ENCODE measurements around the gene ANKRD12.

Gene ANKRD12

DNA sequence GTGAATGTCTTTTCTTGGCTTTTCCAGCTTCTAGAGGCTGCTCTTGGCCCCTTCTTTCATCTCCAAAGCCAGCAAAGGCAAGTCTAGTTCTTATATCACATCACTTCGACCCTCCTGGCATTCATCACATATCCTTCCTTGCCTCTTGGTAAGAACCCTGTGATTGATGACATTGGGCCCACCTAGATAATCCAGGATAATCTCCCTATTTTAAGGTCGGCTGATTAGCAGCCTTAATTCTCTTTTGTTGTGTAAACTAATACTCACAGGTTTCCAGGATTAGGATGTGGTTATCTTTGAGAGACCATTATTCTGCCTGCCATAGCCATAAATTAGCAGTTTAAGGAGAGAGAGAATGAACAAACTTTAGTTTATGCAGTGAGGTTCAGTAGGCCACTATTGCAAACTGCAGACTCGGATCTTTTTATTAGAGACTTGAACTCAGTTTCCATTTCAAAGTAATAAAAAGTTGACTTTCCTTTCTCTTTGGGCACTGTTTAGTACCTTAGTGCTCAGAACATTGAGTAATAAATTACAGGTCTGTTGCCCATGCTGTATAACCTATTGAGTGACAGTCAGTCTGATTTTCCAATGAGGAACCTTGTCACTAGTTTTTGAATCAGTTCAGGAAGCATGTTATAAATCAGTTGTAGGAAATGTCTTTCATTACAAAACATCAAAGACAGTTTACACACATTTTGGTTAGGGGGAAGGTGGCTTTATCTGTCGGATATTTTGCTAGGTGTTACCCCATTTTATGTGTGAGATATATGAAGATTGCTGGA is 29.6 kb upstream of the ANKRD12 start:
- DNase-seq = no peak

DNA sequence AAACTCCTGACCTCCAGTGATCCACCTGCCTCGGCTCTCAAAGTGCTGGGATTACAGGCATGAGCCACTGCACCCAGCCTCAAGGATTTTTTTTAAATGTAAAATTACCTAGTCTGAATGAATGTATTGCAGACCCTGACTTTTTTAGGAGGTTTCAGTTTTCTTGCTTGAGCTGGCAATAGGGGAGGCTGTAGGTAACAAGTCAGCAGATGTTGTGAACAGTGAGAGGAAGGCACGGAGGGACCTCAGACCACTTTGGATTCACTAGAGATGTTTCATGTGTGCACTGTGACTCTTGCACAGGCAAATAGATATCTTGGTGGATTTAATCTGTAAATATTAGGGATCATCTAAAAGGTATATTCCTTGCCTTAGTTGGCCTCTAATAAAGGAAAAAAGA is 27.7 kb upstream of the ANKRD12 start:
- DNase-seq = no peak

GRCh38 chr18:9109523-9109922 is 27.1 kb upstream of the ANKRD12 start:
- DNase-seq = no peak

DNA sequence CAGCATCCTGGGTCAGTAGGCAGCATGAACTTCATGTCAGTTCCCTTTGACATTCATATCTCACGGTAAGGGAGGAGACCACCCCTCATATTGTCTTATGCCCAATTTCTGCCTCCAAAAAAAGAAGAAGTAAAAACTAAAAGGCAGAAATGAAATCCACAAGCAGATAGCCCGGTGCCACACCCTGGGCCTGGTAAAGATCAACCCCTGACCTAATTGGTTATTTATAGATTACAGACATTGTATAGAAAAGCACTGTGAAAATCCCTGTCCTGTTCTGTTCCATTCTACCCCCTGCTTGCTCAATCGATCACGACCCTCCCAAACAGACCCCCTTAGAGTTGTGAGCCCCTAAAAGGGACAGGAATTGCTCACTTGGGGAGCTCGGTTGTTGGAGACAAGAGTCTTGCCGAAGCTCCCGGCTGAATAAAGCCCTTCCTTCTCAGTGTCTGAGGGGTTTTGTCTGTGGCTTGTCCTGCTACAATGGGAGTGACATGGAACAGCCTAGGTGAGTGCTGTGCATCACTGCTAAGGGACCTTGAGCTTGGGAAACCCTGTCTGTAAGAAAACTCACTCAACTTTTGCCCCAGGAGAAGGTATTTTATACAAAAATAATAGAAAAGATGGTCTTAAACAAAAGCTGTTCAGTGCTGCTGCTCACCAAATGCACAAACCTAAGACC is 23.0 kb upstream of the ANKRD12 start:
- DNase-seq = no peak

- no peak for DNase-seq
These were observed 20.6 kb upstream of the ANKRD12 start for GRCh38 chr18:9115984-9116383.

DNA sequence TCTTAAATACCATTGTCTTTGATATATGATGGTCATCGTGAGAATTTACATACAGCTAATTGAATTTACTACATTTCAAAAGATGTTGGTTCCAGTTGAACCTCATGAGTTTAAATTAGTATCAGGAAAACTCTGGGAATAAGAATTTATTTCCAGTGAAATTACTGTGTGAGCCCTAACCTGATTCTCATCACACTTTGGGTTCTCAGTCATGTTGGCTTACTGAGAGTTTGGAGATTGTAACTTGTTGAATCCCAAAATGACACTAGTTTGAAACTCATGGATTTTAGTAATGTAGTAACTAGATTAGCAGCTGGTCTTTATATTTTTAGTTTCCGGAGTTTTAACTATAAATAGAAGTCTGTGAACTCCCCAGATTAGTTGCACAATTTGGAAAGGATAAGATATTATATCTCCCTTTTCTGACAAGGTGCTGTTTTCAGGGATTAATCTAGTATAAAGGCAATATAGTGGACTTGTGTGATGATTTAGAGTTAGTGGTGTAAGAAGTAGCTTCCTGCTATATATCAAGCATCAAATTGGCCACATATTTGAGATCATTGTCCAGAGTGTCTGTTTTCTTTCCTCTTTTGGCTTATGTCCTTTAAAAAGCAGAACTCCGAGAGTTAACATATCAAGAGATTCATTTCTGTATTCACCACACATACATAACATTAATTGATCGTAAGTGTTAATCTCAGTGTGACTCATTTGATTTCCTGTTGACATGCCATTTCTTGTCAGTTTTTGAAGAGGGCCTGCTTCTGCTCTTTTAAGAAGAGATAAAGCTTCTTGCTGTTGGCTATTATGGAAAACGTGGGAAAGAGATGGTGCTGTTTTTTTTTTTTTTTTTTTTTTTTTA is 18.4 kb upstream of the ANKRD12 start:
- DNase-seq = no peak

DNA sequence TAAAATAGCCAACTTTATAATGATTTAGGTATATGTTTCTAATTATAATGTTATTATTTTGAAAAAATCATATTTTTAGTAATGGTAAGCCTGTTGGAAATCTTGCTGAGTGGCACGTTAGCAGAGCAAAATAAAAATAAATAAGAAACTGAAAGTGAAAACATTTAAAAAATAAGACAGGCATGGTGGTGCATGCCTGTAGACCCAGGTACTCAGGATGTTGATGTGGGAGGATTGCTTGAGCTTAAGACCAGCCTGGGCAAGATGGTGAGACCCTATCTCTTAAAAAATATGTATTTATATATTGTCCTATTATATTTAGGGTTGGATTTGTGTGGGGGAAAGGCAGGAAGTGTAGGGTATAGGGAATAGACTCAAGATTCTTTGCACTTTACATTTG is 15.8 kb upstream of the ANKRD12 start:
- no peak for DNase-seq

DNA sequence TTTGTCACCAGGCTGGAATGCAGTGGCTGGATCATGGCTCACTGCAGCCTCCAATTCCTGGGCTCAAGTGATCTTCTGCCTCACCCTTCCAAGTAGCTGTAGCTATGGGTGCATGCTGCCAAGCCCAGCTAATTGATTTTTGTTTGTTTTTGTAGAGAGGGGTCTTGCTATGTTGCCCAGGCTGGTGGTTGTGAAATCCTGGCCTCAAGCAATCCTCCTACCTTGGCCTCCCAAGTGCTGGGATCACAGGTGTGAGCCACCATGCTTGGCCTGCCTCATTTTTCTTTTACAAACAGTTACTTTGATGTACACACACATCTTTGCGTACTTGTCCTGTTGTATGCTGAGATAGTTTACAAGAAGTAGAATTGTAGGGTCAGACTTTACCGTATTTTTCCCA is 13.1 kb upstream of the ANKRD12 start:
- DNase-seq = no peak

GRCh38 chr18:9124824-9125223 is 11.8 kb upstream of the ANKRD12 start:
- no peak for DNase-seq

DNA sequence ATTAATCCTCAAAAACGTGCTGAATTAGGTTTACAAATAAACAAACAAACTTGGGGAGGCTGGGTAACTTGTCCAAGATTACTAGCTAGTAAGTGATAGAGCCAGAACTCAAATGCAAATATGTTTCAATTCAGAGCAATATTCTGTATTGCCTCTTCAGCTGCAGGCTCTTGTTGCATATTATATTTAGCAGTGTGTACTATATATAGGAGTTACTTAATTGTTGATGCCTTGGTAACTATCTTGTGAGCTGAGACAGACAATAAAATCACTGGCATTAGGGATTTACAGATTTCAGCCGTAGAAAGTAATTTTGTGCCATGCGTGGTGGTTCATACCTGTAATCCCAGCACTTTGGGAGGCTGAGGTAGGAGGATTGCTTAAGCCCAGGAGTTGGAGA is 10.2 kb upstream of the ANKRD12 start:
- DNase-seq = no peak

GRCh38 chr18:9130195-9130594 is 6.4 kb upstream of the ANKRD12 start:
- DNase-seq = no peak

DNA sequence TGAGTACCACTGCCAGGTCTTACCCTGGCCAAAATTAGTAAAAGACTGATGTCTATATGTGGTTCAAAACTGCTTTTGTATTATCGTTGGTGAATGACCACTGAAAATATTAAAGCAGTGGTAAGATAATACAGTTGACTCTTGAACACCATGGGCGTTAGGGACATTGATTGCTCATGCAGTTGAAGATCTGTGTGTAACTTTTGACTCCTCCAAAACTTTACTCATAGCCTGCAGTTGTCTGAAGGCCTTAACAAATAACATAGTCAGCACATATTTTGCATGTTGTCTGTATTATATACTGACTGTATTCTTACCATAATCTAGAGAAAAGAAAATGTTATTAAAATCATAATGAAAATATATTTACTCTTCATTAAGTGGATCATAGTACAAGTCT is 5.8 kb upstream of the ANKRD12 start:
- no peak for DNase-seq

GRCh38 chr18:9132628-9133027 is 4.0 kb upstream of the ANKRD12 start:
- DNase-seq = no peak

DNA sequence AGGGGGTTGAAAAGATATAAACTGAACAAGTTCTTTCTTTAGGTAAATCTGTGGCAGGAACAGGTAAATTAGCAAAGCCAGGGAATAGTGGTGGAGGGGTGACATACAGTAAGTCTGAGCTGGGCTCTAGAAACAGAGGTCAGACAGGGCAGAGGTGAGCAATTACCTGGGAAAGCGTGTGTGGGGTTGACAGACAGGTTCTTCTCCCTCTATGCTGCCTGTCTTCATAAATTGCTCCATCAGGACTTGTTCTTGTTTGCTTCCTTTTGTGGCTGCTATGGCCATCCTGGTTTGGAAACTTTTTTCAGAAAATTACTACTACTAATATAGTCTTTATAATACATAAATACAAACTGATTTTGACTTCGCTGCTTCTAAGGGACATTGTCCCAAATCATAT is 3.4 kb upstream of the ANKRD12 start:
- DNase-seq = no peak

DNA sequence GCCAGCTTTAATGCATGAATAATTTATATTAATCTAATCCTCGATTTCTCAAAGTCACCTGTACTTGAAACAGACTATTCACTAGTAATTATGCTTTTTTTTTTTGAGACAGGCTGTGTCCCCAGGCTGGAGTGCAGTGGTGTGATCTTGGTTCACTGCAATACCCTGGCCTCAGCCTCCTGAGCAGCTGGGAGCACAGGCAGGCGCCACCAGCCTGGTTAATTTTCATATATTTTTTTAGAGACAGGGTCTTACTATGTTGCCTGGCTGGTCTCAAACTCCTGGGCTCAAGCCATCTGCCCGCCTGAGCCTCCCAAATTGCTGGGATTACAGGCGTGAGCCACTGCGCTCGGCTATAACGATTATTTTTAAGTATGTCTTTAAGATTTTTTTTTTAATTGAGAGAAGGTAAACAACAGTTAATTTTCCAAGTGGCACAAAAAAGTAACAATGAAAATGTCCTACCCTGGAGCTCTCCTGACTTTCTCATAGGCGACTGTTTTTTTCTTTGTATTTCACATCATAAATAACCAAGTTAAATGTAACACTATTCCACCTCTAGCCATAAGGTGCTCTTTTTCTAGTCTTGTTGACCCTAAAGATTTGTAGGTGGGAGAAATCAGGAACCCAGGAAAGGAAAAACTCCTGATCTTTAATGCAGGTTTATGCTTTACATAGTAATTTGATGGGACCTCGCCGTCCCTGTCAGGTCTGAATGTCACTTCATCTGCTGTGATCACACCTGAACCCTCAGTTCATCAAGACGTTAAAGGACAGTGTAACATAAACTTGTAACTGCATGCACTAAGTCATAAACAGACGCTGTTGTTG is 1.3 kb upstream of the ANKRD12 start:
- no peak for DNase-seq

GRCh38 chr18:9135912-9136314 is 668 bp upstream of the ANKRD12 start:
- no peak for DNase-seq

- peak; percentile 76 for DNase-seq
These were observed 836 bp downstream of the ANKRD12 start for GRCh38 chr18:9137168-9138066.

GRCh38 chr18:9139400-9140039 is 2.9 kb downstream of the ANKRD12 start:
- DNase-seq = no peak

- DNase-seq = no peak
These were observed 3.8 kb downstream of the ANKRD12 start for GRCh38 chr18:9140381-9140780.

GRCh38 chr18:9140984-9141383 is 4.4 kb downstream of the ANKRD12 start:
- DNase-seq = no peak

GRCh38 chr18:9146224-9146623 is 9.6 kb downstream of the ANKRD12 start:
- DNase-seq = no peak

All from stimulated activated CD4-positive, alpha-beta T cell treated with anti-CD3 and anti-CD28 coated beads, Interleukin-15, amount 100 ng/mL, for 24 hours (primary cell).